GM21528 (cell line): Measurements from ENCODE around the gene DNAJC16.

ENCODE experiments used
- ATAC-seq: cut with Tn5 transposase; IDR thresholded peaks from one replicate; pipeline ENCODE4 v1.9.1; 2021; ENCODE audit warnings: mild to moderate bottlenecking, moderate library complexity; ENCODE audit not compliant: unreplicated experiment, low FRiP score

The DNAJC16 gene

GRCh38 chr1:15618077-15618654 is 91.5 kb downstream of the DNAJC16 start:
- ATAC-seq = no peak

- ATAC-seq = no peak
Observed at GRCh38 chr1:15618655-15619525, 92.2 kb downstream of the DNAJC16 start.

- no peak for ATAC-seq
Observed at GRCh38 chr1:15620155-15620545, 93.5 kb downstream of the DNAJC16 start.

- ATAC-seq = no peak
Observed at GRCh38 chr1:15620902-15621682, 94.4 kb downstream of the DNAJC16 start.

GRCh38 chr1:15621975-15622374 is 95.3 kb downstream of the DNAJC16 start:
- ATAC-seq = no peak

GRCh38 chr1:15622712-15623373 is 96.2 kb downstream of the DNAJC16 start:
- ATAC-seq = no peak

- no peak for ATAC-seq
Observed at GRCh38 chr1:15623435-15623834, 96.8 kb downstream of the DNAJC16 start.

- no peak for ATAC-seq
Observed at GRCh38 chr1:15624133-15624714, 97.6 kb downstream of the DNAJC16 start.

GRCh38 chr1:15625056-15625917 is 98.6 kb downstream of the DNAJC16 start:
- no peak for ATAC-seq
